ENCODE data around the gene ASF1A.

Gene ASF1A

DNA sequence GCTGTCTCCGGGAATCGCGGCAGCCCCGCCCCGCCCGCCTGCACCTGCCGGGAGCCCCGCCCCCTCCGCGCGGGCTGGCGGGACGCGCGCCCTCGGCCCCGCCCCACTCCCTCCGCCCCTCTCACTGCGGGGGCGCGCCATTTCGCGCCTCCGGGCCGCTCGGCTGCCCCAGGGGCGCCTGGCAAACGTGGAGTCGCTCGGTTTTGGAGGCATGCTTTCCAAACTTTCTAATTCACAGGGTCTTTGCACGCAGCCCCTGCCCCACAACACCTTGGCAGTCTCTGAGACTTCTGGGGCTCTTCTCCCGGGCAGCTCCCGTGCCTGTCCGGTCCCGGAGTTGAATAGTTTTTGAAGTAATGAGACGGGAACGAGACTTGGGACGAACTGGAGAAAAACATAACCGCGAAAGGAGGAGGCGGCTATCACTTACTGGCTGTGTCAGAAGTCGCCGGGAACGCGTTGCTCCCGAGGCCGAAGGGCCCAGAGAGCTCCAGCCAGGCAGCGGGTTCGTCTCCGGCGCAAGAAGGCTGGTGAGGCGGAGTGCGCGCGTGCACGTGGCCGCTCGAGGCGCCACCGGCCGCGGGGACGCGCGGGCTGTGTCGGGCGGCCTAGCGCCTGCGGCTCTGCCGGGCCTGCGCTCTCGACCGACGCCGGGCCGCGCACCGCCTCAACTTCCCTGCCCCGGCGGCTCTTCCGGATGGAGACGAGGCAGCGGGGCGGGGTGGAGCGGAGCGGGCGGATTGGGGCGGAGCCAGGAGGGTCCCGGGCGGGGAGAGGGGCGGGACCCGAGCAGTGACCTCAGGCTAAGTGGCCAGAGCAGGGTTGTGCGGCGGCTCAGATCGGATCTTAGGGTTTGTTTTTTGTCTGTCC, 40.7 kb downstream of the ASF1A start, which contains the start of gene MCM9:
Gene MCM9, minus strand, starts transcription at position 699 of the 870 bp plus-strand sequence. CDS start 3,436 bp downstream, outside the sequence.
- Histone ChIP-seq H3K36me3 (ENCODE audit: low read depth) (peaks cover 29% of the 10 kb centered on the region), H3K9me3 (ENCODE audit: severe bottlenecking) (no peaks in the 10 kb centered on the region), H3K4me3 (ENCODE audit: severe bottlenecking) (peak within 1 kb of the TSS; percentile 59), H3K27me3 (ENCODE audit: insufficient read depth, poor library complexity, severe bottlenecking) (no peaks in the 10 kb centered on the region), H3K27ac (ENCODE audit: poor library complexity, severe bottlenecking) (peak within 1 kb of the TSS; percentile 78), H3K4me1 (ENCODE audit: insufficient read depth, poor library complexity, severe bottlenecking) (no peaks in the 10 kb centered on the region)
- ATAC-seq (ENCODE audit: low read depth) (peak; percentile 94), DNase-seq (ENCODE audit: low spot score) (peak; percentile 83)
- TF ChIP-seq, protein P1, sequence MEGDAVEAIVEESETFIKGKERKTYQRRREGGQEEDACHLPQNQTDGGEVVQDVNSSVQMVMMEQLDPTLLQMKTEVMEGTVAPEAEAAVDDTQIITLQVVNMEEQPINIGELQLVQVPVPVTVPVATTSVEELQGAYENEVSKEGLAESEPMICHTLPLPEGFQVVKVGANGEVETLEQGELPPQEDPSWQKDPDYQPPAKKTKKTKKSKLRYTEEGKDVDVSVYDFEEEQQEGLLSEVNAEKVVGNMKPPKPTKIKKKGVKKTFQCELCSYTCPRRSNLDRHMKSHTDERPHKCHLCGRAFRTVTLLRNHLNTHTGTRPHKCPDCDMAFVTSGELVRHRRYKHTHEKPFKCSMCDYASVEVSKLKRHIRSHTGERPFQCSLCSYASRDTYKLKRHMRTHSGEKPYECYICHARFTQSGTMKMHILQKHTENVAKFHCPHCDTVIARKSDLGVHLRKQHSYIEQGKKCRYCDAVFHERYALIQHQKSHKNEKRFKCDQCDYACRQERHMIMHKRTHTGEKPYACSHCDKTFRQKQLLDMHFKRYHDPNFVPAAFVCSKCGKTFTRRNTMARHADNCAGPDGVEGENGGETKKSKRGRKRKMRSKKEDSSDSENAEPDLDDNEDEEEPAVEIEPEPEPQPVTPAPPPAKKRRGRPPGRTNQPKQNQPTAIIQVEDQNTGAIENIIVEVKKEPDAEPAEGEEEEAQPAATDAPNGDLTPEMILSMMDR (IDR thresholded peaks at IDR 0.05; ENCODE audit: poor library complexity, severe bottlenecking) = no peak

DNA sequence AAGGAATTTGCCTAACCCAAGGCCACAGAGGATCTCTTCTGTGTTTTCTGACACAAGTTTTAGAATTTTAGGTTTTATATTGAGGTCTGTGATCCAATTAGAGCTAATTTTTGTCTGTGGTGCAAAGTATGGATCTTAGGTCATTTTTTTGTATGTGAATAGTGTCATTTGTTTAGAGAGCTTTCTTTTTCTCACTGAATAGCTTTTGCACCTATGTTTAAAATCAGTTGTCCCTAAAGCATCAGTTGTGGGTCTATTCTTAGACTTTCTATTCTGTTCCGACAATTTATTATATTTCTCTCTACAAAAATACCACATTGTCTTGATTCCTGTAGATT, 41.3 kb downstream of the ASF1A start:
- H3K27ac ChIP-seq (ENCODE audit: poor library complexity, severe bottlenecking) = peak overlapping the region; percentile 78
- ATAC-seq (ENCODE audit: low read depth) (peak; percentile 2; the same call in 1 of the 3 replicates), DNase-seq (ENCODE audit: low spot score) (no peak)
- H3K36me3 ChIP-seq (ENCODE audit: low read depth) = peaks cover 25% of the 10 kb centered on the region
- TF ChIP-seq, protein P1 (IDR thresholded peaks at IDR 0.05; ENCODE audit: poor library complexity, severe bottlenecking) = no peak
- H3K4me3 ChIP-seq (ENCODE audit: severe bottlenecking) = peak overlapping the region; percentile 59
- no peaks in the 10 kb centered on the region for H3K27me3 ChIP-seq (ENCODE audit: insufficient read depth, poor library complexity, severe bottlenecking)
- H3K9me3 ChIP-seq (ENCODE audit: severe bottlenecking) = no peaks in the 10 kb centered on the region
- no peaks in the 10 kb centered on the region for H3K4me1 ChIP-seq (ENCODE audit: insufficient read depth, poor library complexity, severe bottlenecking)

DNA sequence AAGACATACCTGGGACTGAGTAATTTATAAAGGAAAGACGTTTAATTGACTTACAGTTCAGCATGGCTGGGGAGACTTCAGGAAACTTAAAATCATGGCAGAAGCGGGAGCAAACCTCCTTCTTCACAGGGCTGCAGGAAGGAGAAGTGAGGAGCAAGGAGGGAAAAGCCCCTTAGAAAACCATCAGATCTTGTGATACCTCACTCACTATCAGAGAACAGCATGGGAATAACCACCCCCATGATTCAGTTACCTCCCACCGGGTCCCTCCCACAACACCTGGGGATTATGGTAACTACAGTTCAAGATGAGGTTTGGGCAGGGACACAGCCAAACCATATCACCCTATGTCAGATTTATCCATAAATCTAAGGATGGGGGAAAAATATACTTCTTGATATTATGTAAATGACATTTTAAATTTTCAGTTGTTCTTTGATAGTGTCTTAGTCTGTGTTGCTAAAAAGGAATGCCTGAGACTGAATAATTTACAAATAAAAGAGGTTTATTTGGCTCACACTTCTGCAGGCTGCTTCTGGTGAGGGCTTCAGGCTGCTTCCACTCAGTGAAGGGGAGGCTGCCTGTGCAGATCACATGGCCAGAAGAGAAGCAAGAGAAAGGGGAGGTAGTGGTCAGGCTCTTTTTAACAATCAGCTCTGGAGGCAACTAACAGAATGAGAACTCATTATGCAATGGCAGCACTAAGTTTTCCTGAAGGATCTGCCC, 42.2 kb downstream of the ASF1A start:
- no peaks in the 10 kb centered on the region for H3K27me3 ChIP-seq (ENCODE audit: insufficient read depth, poor library complexity, severe bottlenecking)
- no peak for ATAC-seq (ENCODE audit: low read depth)
- DNase-seq (ENCODE audit: low spot score) = no peak
- no peaks in the 10 kb centered on the region for H3K9me3 ChIP-seq (ENCODE audit: severe bottlenecking)
- no peaks in the 10 kb centered on the region for H3K4me1 ChIP-seq (ENCODE audit: insufficient read depth, poor library complexity, severe bottlenecking)
- H3K27ac ChIP-seq (ENCODE audit: poor library complexity, severe bottlenecking) = no peak overlapping the region
- H3K36me3 ChIP-seq (ENCODE audit: low read depth) = peaks cover 17% of the 10 kb centered on the region
- H3K4me3 ChIP-seq (ENCODE audit: severe bottlenecking) = no peak overlapping the region
- TF ChIP-seq, protein P1 (IDR thresholded peaks at IDR 0.05; ENCODE audit: poor library complexity, severe bottlenecking) = no peak

DNA sequence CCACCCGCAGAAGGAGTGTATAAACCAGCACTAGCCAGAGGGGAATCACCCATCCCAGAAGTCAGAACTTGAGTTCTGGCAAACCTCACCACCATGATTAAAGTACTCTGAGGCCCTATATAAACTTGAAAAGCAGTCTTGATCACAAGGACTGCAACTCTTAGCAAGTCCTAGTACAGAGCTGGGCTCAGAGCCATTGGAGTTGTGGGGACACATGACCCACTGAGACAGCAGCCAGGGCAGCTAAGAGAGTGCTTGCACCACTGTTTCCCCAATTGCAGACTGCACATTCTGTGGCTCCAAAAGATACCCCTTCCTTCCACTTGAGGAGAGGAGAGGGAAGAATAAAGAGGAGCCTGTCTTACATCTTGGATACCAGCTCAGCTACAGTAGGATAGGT, 45.7 kb downstream of the ASF1A start:
- TF ChIP-seq, protein P1 (IDR thresholded peaks at IDR 0.05; ENCODE audit: poor library complexity, severe bottlenecking) = no peak
- no peak overlapping the region for H3K4me3 ChIP-seq (ENCODE audit: severe bottlenecking)
- no peaks in the 10 kb centered on the region for H3K9me3 ChIP-seq (ENCODE audit: severe bottlenecking)
- no peak overlapping the region for H3K27ac ChIP-seq (ENCODE audit: poor library complexity, severe bottlenecking)
- no peaks in the 10 kb centered on the region for H3K4me1 ChIP-seq (ENCODE audit: insufficient read depth, poor library complexity, severe bottlenecking)
- no peaks in the 10 kb centered on the region for H3K27me3 ChIP-seq (ENCODE audit: insufficient read depth, poor library complexity, severe bottlenecking)
- no peak for ATAC-seq (ENCODE audit: low read depth)
- DNase-seq (ENCODE audit: low spot score) = no peak
- no peaks in the 10 kb centered on the region for H3K36me3 ChIP-seq (ENCODE audit: low read depth)

All from RWPE2 (cell line).